Measurements from ENCODE around the gene CYP24A1.

Gene CYP24A1

DNA sequence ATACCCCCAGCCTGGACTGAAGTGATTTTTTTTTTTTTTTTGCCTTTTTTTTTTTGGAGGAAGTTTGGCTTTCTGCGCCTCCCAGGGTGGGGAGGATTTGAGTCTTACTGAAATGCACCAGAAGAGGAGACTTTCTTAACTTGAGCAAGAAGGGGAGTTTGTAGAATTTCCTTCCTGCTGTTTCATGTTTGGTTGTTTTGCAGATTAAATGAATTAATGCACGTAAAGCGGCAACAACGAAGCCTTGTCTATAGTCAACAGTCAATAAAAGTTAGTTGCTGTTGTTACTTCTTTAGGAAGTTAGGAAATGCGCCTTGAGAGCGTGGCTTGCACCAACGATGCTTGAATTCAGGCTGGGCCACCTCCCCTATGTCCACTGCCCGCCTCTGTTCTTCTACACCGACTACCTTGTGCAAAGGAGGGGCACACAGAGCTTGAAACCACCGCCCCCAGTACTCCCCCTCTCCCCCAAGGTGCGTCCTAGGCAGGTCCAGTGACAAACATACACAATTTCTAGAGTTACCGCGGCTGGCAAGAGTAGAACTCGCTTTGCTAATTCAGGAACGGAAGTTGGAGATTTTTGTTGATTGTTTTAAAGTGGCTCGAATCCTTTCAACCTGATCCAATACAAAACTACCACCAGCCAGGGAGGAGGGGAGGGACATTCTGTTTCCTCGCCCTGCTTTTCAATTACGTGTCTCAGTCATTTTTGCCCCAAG is 830 bp upstream of the CYP24A1 start:
- no peak for DNase-seq (ENCODE audit: low read depth, low spot score)

DNA sequence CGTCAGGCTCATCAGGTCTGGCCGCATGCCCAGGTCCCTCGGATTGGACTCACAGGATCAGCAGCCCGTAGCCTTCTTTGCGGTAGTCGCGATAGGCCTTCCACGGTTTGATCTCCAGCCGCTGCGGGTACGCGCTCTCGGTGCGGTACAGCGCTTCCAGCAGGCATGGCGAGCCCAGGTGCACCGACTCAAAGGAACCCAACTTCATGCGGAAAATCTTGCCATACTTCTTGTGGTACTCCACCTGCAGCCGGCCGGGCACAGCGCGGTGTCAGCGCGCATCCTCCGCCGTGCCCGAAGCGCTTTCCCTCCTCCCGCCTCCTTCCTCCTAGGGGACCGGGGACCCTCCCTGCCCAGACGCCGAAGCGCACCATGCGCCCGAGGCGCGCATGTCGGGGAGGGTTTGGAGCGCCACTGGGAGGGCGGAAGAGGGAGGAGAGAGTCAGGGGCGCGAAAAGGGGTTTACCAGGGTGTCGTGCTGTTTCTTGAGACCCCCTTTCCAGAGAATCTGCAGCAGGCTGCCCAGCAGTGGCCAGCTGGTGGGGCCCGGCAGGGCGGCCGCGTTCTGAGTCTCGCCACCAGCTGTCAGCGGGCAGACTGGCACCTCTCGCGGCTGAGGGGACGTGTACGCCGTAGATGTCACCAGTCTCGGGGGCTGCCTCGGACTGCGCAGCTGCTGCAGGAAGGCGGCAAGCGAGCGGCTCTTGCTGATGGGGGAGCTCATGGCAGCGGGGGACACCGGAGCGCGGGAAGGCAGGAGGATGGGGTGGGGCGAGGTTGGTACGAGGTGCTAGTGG is 732 bp downstream of the CYP24A1 start:
- DNase-seq (ENCODE audit: low read depth, low spot score) = no peak

DNA sequence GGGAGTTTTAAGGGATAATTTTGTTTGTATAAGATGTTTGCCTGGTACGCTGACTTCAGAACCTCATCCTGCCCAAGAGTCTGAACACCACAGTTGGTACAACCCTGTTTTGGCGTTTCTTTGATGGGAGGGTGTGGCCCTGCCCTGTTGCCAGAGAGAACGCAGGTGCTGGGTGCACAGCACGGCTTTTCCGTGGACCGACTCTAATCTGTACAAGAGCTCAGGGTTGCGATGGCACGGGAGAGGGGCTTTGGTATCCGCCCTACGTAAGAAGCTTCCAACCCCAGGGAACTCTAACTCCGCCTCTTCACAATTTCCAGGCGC is 1.3 kb downstream of the CYP24A1 start:
- DNase-seq (ENCODE audit: low read depth, low spot score) = no peak

DNA sequence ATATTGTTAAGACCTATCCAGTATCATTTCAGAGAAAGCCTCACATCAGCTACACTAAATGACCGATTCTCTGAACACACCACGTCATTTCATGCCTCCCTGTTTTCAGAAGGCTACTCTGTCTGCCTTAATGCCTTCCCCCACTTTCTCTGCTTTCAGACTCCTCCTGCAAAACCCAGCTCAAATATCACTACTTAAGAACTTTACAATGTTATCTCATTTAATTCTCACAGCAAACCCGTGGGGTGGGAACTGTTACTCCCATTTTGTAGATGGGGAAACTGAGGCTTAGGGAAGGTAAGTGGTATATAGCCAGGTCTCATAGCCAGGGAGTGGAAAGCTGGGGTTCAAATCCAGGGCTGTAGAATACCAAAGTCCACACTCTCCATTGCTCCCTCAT is 2.8 kb downstream of the CYP24A1 start:
- no peak for DNase-seq (ENCODE audit: low read depth, low spot score)

DNA sequence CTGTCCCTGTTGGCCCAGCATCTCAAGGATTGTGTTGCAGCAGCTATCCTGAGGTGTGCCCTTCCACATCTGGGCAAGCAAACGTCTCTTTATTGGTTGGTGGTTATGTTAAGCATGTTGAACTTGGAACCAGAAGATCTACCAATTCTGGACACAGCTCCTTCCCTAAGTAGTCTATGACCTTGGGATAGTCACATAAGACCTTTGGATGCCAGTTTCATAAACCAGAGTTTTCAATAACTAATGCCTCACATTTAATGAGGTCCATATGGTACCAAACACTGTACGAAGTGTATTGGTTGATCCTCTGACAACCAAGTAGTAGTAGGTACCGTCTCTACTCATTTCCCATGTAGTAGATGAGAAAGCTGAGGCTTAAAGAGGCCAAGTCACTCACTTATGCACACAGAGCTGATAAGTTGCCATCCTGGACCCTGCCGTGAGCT is 3.7 kb downstream of the CYP24A1 start:
- no peak for DNase-seq (ENCODE audit: low read depth, low spot score)

DNA sequence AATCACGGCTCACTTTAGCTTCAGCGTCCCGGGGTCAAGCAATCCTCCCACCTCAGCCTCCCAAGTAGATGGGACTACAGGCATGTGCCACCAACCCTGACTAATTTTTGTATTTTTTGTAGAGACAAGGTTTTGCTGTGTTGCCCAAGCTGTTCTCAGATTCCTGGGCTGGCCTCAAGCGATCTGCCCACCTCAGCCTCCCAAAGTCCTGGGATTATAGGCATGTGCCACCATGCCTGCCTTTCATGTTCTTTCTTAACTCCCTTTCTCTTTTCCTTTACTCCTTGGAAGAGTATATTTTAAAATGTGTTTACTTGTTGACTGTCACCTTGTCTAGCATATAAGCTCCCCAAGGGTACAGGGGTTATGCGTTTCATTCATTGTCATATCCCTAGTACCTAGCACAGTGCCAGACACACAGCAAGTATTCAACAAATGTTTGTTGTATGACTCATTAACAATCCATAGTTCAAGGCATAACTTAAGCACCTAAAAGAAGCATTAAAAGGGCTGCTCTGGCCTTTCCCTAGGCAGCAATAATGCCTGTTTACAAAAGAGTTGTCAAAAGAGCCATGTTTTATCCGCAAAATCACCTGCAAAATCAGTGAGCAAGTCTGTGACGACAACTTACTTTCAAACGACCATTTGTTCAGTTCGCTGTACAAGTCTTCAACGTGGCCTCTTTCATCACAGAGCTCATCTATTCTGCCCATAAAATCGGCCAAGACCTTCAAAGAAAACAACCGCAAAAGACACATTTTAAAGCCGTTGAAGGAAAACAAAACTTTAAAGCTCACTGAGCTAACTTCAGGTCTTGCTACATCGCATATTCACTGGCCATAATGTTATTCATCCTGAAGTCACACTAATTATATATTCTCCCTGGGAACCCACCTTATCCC is 4.6 kb downstream of the CYP24A1 start:
- no peak for DNase-seq (ENCODE audit: low read depth, low spot score)

DNA sequence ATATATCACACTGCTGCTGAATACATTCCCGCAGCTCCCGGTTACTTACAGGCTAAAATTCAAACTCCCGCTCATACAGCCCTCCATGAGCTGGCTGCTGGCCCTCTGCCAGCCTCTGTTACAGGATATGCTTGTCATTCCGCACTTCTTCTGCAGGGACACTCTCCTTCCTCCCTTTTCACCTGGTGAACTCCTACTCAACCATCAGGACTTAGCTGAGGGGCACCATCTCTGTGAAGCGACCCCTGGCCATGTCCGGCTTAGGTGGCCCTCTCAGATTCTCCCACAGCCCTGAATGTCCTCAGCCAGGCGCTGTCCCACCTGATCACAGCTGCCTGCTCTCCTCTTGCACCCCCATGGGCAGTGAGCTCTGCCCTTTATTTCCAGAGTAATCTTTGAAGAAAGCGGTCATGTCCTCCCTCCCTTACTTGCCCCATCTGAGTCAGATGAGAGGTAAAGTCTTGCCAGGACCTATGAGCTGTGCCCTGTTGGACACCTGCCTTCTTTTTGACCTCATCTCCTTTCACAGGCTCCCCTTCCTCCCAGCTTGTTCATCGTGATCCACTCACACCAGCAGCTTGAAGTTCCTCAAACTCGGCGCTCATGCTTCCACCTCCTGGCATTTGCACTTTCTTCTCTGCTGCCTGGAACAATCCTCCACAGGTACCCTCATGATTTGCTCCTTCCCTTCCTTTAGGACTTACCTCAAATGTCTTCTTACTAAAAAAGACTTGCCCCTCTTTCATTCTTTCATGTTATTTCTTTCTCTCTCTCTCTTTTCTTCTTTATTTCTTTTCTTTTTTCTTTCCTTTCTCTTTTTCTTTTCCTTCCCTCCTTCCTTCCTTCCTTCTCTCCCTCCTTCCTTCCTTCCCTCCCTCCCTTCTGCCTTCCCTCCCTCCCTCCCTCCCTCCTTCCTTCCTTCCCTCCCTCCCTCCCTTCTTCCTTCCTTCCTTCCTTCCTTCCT is 5.6 kb downstream of the CYP24A1 start:
- no peak for DNase-seq (ENCODE audit: low read depth, low spot score)

DNA sequence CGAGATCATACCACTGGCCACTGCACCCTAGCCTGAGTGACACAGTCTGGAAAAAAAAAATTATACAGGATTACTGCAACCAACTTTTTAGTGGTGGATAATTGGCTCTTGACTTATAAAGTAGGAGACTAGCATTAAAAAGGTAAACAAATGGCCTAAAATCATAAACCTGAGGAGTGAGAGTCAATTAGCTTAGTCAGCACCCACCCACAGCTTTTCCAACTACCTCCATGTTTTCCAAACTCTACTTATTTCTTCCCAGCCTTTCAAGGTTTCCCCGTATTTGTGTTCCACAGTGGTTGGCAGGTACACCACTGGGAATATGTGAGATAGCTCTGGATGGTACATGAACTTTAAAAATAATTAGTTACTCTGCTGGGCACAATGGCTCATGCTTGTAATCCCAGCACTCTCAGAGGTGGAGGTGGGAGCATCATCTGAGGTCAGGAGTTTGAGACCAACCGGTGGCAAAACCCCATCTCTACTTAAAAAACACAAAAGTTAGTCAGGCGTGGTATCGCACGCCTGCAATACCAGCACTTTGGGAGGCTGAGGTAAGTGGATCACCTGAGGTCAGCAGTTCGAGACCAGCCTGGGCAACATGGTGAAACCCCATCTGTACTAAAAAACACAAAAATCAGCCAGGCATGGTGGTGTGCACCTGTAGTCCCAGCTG is 6.7 kb downstream of the CYP24A1 start:
- DNase-seq (ENCODE audit: low read depth, low spot score) = no peak

DNA sequence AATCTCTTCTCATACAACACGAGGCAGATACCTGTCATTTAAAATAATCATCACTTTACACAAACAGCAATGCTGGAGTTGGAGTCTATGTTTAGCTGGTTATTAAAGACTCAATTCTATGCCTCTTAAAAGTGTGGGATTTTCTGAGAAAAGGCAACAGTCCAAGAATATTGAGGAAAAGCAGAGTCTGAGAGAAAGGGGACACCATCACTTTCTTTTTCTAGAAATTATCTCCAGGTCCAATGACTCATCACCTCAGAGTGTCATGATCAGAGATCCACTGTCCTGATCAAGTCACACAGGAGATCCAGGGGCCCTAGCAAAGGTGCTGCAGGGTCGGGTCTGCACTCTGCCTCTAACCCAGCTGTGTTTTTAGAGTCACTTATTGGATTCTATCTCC is 8.0 kb downstream of the CYP24A1 start:
- no peak for DNase-seq (ENCODE audit: low read depth, low spot score)

DNA sequence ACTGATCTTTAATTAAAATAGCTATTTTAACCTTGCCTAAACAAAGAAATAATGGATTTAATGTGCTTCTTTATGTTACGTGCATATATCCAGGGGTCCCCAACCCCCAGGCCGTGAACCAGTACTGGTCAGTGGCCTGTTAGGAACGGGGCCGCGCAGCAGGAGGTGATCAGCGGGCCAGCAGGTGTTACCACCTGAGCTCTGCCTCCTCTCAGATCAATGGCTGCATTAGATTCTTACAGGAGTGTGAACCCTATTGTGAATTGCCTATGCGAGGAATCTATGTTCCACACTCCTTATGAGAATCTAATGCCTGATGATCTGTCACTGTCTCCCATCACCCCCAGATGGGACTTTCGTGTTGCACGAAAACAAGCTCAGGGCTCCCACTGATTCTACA is 8.8 kb downstream of the CYP24A1 start:
- DNase-seq (ENCODE audit: low read depth, low spot score) = no peak

DNA sequence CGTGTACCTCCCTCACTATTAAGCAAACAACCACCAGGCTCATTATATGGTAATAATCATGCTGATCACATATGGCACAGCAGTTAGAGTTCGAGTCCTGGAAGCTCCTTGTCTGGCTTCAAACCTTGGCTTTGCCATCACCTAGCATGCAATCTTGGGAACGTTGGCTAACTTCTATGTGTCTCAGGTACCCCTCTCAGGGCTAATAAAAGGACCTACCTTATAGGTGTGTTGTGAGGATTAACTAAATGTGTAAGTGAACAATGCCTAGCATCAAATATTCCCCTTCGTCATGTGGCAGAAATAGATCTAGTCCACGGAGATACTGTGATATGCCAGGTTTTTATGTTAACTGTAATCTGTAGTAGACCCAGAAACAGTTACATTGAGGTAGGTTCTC is 10.4 kb downstream of the CYP24A1 start:
- no peak for DNase-seq (ENCODE audit: low read depth, low spot score)

DNA sequence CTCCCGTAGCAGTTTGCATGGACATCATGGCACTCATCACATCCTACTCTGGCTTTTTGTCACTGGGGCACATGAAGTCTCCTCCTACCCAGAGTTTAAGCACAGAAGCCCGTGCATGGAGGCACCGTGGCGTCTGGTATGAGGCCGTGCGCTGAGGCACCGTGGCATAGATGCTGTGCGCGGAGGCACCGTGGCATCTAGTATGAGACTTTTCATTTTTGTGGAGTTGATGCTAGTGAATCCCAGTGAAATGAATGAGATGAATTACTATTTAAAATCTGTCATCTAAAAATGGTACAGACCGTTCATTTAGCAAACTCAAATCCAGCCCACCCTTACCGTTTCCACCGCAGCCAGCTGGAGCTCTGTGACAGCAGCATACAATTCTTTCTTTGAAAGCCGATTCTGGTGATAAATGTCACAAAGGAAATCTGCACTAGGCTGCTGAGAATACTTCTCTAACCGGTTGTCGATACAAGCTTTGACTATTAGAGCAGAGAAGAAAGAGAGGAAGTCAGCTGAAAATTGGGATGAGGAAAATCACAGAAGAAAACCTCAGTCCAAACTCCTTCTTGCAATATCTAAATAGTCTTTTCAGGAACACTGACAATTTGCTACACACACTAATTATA is 11.3 kb downstream of the CYP24A1 start:
- no peak for DNase-seq (ENCODE audit: low read depth, low spot score)

DNA sequence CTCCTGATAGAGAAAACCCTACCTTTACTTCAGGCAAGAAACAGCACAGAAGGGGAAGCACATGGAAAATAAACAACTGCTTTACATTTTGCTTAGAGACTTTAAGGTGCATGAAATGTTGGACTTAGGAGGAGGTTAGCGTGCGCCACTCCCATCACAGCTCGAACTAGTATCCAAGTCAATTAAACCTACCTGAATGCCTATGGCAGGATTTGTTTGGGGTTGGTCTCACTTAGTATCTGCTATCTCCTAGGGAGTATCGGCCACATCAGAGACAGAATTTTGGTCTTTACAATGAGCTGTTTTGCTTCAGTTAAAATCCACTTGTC is 12.0 kb downstream of the CYP24A1 start:
- no peak for DNase-seq (ENCODE audit: low read depth, low spot score)

DNA sequence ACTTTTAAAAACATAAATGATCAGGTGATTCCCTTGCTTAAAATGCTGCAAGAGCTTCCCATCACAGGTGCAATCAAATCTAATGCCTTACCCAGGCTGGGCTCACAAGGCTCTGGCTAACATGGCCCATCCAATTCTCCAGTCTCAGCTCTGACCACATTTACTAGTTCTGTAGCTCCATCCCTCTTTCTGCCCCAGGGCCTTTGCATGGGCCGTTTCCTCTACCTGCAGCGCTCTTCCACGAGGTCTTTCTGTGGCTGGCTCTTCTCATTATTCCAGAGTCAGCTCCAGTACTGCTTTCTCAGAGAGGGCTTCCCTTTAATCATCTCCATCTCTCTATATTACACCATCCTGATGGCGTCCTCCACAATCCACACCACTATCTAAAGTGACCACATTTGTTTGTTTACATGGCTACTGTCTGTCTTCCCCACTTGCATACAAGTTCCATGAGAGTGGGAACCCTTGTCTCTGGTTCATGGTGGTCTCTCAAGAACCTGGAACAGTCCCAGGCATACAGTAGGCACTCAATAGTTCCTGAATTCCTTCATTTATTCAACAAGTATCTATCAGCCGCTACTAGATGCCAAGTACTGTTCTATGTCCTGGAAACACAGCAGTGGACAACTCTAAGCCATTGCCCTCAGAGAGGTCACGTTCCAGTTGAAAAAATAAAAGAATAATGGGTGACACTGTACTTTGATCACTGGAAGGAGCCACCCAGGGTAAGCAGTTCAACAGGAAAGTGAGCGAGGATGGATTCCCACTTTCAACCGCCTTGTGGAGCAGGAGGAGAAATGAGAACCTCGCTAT is 12.6 kb downstream of the CYP24A1 start:
- DNase-seq (ENCODE audit: low read depth, low spot score) = no peak

DNA sequence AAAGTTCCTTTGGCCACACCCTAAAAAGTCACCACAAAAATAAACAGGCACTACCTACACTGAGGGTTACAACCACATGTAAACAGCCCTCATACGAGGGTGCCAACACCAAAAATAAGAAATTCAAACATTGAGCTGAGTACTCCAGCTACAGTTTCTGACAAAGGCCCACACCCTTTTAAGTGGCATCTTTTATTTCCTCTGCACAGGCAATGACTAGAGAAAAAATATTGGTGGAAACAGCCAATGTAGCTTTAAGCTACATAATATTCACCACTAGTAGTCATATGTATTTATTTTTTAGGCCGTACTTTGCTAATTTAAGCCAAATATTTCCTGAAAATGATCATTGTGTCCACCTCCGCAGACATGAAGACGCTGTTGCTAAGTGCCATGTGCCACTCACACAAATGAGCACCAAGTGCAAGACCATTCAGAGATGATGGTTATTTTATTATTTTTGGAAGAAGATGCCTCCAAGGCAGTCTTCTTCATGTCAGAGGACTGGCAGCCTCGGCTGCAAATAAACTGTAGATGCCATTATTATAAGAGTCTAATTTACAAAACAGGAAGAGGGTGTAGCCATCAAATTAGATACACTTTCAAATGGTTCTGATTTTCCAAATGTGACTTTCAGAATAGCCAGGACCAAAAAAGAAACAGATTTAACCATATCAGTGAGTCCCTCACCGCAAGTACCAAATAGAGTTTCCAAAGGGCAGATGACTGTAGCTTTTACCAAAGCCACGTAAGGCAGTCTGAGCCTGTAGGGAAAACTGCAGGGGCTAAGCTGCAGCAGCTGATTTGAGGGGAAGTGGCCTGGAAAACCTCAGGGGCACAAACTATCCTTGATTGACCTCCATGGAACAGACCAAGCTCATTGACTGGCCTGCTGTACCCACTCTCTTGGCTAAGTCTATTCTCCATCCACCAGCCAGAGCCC is 13.4 kb downstream of the CYP24A1 start:
- DNase-seq (ENCODE audit: low read depth, low spot score) = no peak

DNA sequence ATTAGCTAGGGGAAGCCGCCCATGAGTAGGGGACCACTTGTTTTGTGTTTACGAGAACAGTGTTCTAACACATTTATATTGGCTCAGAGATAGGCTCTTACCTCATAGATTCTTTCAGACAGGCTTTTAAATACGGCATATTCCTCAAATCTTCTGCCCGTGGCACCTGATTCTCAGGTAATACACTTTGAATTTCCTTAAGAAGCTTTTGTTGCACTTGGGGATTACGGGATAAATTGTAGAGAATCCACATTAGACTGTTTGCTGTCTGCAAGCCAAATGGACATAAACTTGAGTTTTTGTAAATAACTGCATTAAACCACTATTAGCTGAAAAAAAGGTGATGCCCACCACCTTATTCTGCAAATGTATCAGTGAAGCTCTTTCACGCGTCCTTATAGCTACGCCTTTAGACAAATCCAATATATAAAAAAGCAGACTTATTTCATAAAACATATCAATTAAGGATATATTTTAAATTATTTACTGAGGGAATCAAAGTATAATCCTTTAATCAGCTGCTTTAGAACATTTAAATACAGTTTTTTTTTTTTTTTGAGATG is 14.8 kb downstream of the CYP24A1 start:
- no peak for DNase-seq (ENCODE audit: low read depth, low spot score)

DNA sequence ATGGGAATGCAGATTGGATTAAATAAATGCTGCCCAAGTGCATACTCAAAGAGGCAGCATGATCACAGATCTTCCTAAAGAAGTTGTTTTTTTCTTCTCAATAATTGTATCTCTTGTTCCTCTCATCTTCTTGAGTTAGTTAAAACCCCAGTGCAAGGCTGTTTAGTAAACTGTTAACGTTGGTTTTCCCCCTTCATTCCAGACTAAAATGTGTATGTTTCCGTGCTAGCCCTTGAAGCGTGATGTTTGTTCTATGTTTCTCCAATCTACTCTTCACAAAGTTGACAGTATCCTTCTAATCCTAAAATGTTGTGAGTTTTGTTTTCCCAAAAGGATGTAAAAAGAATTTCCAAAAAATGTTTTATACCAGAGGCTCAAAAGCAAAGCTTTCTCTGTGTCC is 15.6 kb downstream of the CYP24A1 start:
- DNase-seq (ENCODE audit: low read depth, low spot score) = no peak

Data from brain pericyte (primary cell).